ENCODE results near the gene ARID5B.

Gene ARID5B

DNA sequence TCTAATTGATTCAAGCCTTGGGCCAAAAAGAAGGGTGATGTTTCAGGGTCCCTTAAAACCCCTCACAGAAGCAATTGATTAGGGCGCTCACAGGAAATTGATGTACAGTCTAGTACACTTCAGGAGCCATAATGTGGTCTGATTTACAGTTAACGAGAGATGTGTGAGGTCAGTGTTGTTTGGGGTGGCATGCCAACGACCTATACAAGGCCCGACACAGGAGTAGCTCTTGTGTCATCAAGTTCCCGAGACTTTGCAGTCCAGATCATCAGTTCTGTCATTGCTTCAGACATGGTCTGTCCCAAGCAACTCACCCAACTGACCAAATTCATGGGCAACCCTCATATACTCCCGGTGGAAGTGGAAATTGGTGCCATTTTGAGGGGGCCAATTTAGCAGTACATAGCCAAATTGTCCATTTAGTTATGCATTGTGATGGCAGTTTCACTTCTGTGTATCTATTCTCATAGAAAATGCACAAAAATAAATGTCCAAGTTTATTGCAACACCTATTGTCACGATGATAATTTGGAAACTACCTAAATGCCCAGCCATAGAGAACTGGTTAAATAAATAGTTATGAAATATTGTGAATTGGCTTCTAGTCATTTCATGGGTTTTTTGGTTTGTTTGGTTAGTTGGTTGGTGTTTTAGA is 18.0 kb upstream of the ARID5B start:
- no peak for DNase-seq

DNA sequence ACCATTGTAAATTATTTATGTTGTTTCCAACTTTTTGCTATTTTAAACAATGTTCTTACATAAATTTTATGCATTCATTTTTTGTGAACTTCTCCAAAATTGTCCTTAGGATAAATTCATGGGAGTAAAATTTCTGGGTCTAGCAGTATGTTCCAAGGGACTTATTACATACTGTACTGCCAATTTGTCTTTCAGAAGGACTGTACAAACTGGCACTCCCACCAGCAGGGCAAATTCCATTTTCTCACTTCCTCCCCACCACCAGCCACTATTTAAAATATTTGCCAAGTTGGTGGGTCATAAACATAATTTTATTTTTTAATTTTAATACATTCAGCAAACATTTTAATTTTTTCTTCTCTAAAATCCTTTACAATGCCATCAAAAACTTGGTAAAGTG is 13.7 kb upstream of the ARID5B start:
- DNase-seq = no peak

DNA sequence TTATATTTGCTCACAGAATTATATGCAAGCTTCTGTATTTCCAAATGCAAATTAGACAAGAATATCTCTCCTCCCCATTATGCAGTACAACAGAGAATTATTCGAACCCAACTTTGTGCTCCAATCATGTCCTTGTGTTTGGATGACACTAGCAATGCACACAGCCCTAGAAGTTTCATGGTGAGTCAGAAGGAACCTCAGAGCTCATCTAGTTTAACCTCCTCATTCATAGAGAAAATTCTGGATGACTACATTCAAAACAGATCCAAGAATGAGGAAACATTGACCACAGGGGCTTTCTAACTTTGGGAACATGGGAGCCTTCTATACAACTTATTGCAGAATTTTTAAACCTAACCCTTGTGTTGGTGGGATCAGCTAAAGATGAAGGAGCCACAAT is 12.8 kb upstream of the ARID5B start:
- no peak for DNase-seq

DNA sequence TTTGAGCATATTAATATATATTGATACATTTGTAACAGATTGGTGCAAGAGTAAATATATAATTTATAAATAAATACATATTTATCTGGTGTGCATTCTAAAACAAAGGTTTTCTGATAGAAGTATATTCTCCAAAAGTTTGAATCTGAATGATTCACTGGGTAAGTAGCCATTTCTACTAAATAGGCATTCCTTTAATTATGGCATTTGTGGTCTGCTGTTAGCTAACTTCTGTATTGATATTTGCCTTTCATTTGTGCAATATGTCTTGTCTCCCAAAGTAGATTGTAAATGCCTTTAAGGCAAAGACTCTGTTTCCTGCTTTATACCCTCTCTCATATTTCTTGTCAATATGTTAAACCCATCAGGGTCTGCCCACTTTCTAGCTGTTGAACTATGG is 11.1 kb upstream of the ARID5B start:
- DNase-seq = no peak

DNA sequence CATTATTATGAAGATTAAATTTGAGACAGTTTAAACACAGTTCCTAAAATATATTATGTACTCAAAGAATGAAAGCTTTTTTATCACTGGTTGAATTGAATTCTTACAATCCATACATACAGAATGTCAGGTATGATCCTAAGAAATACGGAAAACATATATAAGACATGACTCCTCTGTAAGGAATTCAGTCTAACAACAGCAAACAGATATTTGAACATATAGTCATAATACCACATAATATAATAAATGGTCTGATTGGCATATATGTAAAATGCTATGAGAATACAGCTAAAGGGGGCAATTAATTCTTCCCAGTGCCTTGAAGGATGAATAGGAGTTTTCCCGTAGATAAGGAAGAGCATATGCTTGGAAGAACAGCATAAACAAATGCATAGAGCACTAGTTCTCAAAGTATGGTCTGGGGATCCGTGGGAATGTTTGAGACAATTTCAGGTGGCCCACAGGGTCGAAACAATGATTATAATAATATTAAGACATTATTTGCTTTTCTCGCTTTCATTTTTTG is 10.6 kb upstream of the ARID5B start:
- no peak for DNase-seq

DNA sequence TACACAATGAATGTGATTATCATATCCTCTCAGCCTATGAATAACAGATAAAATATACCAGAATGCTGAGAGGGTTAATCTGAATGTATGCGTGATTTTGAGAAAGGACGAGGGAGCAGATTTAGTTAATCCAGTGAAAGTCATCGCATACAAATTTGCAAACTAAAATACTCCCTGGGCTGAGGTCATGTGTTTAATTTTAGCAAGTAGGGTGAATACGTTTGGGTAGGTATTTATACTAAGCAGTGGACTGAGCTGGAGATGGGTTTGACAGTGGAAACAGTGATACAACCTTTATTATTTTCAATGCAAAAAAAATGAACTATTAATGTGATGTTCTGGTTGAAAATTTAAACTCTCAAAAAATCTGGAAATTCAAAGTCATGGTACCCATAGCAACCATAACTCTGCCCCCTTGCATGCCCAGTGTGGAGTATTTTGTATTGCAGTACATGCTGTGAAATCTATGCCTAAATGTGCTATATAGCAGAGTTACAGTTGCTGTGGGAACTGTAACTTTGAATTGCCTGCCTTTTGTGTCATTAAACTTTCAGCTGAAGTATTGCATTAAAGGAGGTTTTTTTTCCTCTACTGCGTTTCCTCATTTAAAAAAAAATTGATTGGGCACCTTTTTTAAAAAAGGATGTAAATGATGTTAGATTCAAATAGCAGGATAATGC is 9.5 kb upstream of the ARID5B start:
- DNase-seq = no peak

DNA sequence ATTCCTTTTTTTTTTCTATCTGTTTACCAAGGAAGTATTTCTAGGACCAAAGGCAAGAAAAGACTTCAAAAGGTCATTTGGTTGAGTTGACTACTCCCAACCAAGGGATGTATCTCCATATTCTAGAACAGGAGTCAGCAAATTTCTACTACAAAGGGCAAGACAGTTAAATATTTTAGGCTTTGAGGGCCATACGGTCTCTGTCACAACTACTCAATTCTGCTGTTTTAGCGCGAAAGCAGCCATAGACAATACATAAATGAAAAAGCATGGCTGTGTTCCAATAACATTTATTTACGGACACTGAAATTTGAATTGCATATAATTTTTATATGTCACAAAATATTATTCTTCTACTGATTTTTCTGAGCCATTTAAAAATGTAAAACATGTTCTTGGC is 8.5 kb upstream of the ARID5B start:
- DNase-seq = no peak

DNA sequence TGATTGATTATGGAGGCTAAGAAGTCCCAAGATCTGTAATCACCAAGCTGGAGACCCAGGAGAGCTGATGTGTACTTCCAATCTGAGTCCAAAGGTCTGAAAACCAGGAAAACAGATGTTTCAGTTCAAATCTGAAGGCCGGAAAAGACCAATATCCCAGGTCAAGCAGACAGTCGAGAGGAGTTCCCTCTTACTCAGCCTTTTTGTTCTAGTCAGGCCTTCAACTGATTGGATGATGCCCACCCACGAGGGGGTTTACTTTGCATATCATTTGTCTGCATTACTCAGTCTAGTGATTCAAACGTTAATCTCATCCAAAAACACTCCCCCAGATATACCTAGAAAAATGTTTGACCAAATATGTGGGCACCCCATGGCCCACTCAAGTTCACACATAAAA is 7.4 kb upstream of the ARID5B start:
- DNase-seq = no peak

DNA sequence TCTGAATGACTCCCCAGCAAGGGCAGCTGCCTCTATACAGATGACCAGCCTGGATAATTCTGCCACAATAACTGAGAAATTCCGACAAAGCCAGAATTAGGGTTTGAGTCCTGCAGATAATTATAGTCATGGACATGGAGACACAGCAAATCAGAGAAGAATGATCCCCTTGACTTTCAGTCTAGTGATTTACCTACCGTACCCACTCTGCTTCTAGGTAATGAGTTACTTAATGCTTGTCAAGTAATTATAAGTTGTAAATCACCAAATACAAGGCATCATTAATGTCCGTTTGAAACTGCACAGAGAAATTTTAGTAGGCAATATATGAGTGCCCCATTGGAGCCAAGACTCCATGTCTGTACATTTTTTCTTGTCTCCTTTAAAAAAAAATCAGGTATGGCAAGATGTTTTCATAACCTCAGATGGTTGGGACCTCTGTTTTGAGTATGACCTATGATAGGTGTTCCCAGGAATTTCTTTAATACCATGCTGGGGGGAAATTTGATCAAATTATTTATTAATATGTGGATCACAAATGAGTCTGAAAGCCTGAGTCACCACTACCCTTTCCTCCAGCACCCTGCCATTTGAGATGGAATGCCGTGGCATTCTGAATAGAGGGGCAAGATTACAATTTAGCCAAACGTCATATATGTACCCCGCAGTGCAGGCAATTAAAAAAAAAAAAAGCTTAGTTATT is 5.5 kb upstream of the ARID5B start:
- DNase-seq = no peak

DNA sequence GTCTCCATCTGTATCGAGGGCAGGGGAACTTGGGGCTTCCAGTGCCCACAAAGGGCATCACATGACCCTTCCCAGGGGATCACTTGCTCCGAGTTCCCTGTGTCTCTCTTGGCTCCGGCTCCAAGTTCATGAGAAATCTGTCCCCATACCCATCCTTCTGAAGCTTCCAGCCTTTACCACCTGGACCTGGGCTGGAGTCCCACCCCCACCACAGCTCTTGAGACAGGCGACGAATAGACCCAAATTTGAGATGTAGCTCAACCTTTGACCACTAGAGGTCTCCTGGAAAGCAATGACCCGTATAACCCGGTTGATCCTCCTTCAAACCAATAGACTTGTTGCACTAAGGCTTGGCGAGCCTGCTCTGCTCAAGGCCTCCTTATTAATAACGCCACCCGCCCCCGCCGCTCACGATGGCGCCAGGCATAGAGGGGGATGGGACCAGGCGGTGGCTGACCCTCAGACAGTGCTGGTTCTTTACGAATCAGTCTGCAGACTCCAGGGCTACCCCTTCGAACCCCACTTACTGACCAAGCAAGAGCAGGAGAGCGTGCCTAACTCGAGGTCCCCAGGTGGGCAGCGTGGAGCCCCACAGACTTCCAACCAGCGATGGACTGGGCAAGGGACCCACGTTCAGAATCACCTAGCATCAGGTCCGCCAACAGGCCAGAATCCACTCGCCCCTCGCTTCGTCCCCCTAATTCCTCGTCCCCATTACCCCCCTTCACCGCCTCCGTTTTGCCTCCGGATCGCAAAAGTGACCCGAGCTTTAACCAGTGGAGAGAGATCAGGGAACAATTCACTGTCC is 4.4 kb upstream of the ARID5B start:
- DNase-seq = peak; percentile 37

DNA sequence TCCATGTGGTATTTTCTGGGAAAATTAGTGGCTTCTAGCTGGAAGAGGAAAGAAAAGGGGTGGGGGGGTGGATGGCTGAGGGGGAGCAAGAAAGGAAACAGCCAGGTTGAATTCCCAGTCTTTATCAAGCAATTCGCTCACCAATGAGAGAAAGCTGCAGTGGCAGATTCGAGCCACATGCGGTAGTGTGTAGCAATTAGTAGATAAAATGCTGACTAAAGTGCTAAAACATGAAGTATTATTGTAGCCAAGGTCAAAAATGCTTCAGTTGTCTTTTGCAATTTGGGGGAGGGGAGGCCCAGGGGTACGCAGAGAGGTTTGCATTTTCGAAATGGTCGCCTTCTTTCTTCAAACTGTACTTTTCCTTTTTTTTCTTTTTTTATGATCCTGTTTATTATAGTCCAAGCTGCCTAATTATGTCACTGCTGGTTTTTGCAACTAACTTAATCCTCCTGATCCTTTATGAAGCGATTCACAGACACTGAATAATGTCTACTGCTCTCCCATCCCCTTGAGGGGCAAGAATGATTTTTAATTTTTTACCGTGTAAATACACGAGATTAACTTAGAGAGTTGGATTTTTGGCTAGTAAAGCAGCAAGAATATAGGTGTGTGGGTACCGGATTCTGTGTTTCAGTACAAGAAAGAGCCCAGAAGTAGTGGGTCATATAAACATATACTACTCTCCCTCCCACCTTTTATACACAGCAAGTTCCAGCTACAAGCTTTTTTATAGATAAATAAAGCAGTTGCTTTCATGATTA is 3.6 kb upstream of the ARID5B start:
- DNase-seq = no peak

DNA sequence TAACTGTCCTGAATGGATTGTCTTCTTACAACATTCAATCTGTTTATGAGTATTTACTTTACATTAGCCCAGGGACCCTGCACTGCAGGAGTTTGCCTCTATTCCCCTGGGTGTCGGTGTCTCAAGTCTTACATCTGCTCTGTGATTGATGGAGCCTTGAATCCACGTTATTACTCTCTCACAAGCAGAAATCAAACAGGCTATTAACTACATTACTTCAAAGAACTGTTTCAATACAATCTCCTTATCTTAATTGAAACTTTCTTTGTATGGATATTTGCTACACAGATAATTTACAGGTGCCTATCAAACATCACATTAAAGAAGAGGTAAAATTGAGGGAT is 3.1 kb upstream of the ARID5B start:
- no peak for DNase-seq

DNA sequence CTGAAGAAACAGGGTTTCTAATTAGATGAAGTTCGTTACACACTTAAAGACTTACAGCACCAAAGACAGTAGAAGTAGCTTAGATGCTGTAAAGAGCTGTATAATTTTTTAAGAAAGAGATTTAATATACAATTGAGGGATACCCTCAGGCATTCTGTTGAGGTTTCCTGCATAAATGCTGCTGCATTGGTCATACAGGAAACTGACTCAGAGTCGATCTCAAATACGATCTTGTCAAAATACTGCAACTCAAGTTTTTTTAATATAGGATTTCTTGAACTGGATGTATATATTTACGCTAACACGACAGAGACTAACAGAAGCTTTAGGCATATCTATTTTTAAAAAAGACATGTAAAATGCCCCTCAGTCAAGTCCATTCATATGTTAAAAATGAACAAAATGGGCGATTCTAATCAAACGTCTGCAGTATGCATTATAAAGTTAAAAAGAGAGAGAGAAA is 2.4 kb upstream of the ARID5B start:
- DNase-seq = no peak

DNA sequence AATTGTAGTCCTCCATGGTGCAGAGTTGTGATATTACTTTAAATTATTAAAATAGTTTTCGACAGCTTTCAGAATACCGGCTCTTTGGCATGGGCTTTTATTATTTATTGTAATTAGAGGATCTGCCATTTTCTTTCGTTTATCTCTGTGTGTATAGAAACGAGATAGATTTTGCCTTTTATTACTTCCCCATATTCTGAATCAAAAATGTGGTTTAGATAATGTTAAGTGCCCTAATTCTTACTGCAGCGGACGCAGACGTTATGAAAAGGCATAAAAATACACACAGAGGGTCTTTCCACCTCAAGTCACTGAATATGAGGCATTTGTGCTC is 1.9 kb upstream of the ARID5B start:
- no peak for DNase-seq

DNA sequence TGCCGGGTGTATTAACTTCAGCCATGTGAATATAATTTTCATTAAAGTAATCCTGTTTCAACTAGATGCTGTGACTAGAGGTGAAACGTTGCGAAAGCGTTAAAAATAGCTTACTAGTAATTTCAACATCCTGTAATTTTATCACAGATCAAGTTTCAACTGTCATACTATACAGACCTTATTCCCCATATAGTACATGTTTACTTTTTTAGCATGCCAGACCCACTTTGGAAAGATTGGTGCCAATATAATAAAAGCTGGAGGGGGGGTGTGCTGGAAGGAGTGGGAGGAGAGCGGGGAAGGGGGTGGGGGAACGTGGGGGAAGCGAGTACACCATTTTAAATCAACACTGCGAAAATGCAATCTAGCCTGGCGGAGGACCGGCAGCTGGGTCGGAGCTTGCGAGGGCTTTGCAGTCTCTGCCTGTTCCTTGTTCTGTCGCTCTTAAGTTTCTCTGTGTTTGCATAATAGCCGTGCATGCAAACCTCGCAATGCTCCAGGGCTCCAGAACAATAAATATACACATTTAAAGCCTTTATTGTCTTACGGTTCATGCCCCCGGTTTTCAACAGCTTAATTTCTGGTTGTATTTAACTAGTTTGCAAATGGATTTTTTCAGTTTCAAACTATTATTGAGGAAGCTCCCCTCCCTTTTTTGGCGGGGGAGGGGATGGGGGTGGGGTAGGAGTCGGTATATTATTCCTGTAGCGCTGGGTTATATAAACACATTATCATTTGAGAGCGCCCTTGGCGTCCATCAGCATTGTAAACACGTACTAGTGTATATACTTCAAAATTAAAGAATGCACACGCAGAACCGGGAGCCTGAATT is 1.3 kb upstream of the ARID5B start:
- peak; percentile 49 for DNase-seq

DNA sequence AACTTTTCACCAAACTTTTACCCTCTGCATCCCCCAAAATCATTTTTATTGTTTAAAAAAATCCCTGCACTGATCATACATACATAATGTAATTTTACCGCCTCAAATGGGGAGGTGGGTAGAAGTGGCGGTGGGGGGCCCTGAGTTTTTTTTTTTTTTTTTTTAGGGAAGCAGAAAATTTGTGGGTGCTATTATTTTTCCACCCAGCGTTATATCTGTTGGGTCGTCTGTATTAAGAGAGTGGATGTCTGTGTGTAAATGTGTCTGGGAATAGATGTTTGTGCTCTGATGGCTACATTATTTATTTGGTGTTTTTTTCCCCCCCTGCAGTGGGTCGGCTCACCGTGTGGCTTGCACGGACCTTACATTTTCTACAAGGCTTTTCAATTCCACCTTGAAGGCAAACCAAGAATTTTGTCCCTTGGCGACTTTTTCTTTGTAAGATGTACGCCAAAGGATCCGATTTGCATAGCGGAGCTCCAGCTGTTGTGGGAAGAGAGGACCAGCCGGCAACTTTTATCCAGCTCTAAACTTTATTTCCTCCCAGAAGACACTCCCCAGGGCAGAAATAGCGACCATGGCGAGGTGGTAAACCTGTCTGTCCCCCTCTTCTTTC is 438 bp downstream of the ARID5B start:
- DNase-seq = no peak

DNA sequence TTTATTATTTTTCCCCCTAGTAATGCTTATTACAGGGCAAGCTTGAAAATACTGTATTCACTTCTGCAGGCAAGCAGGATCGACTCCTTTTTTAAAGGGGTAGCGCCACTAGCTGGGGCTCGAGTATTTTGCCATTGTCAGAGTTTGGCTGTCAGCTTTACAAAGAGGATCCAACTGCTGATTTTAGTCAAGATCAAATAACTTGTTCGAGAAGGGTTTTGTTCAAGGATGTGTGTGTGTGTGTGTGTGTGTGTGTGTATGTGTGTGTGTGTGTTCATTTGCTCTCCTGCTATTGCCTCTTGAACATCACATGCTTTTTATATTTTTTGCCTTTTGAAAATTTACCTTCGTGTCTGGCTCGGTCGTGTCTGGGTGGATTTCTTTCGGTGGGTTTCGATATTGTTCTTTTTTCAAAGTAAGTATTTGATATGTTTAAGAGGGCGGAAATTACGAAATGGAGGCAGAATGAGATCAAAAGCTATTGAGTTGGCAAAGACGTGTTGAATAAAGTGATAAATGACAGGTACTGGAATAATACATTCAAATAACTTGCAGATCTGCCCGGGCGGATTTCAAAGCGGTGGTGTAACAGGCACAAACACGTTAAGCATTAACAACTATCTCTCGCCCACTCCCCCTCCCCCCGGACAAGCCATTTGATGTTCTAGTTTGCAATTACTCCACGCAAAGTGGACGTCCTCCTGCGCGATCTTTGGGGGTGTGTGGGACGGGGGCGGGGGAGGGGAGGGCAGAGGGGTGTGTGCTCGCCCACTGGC is 1.1 kb downstream of the ARID5B start:
- peak; percentile 69 for DNase-seq

DNA sequence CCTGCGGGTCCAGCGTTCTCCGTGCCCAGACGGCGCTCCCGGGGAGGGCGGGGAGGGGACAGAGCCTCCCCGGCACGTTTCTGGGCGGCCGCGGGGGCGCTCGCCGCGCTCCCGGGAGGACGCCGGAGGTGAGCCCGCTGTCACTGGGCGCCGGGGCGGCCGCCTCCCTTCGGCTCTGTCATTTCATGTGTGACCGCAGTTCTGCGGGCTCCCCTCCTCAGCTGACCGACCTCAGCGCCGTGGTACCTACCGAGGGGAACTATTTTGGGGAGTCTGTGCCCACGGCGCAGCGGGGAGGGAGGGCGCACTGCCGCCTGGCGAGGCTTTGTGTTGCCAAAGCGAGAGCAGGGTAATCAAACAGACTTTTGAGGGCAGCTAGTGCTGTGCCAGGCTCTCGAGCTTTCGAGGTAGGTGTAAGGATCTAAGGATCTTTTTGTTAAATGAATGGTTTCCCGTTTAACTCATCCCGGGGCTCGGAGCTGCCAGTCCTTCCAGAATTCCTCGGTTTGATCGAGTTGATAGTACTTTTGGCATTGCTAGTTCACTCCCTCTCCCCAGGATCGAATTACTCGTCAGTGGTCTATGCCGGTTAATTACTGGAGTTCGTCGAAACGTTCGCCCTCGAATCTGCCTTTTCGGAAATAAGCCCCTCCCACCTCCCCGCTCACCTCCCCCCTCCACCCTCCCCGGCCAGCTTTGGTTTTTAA is 1.9 kb downstream of the ARID5B start:
- DNase-seq = peak; percentile 61

DNA sequence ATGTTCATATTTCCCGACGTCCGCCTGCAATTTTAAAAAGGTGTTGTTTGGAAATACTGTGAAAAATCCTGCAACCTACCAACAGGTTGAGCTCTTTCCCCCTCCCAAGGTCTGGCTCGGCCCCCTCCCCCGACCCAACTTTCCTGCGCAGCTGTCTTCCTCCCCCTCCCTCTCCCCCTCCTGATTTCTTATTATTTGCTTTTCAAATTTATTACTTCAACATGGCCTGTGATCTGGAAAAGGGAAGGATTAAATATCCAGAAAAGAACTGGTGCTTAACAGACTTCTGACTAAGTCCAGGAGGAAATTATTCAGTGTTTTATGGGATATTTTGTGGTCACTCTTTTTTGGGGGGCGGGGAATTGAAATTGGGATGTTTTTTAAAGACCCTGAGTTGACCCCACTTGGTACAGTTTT is 2.4 kb downstream of the ARID5B start:
- no peak for DNase-seq

All from activated CD8-positive, alpha-beta memory T cell treated with anti-CD3 and anti-CD28 coated beads, Interleukin-2, amount 50 U/mL, for 4 hours (primary cell).